ENCODE data around the gene MUSTN1. TPM values are rescaled to one million over a fixed set of nuclear protein-coding genes. Genes with fewer than 3 reads are reported as not detected.

The MUSTN1 gene
- total RNA-seq, 2 donors from 2014 or later: 3.2 to 4.2 TPM

- WGBS, 2 experiments (ENCODE audit: insufficient coverage in 1 of 2, insufficient read length in 1 of 2): 90% methylated on average over 8 to 12 of the region's 12 CpGs
- Mint-ChIP-seq H3K9me3 (no peaks in the 10 kb centered on the region), H3K4me1 (no peaks in the 10 kb centered on the region), H3K27me3 (ENCODE audit: insufficient read depth) (no peaks in the 10 kb centered on the region), H3K36me3 (ENCODE audit: low read depth) (no peaks in the 10 kb centered on the region), H3K27ac (no peak overlapping the region), H3K4me3 (no peak overlapping the region)
- no peaks in the 10 kb centered on the region for H3K9me3 ChIP-seq (ENCODE audit: control insufficient read depth, low read length)
- TF ChIP-seq CTCF (conservative IDR thresholded peaks at IDR 0.05): no peak
- no peaks in the 10 kb centered on the region for H3K4me1 ChIP-seq (ENCODE audit: control insufficient read depth, insufficient read depth, low read length)
- no peak overlapping the region for H3K9ac ChIP-seq (ENCODE audit: extremely low read depth, low read length, poor library complexity, severe bottlenecking)
- H3K4me3 ChIP-seq (ENCODE audit: low read length): no peak overlapping the region
- H3K27me3 ChIP-seq (ENCODE audit: control insufficient read depth, insufficient read depth, low read length, poor library complexity, severe bottlenecking): no peaks in the 10 kb centered on the region
- no peaks in the 10 kb centered on the region for H3K36me3 ChIP-seq (ENCODE audit: control insufficient read depth, insufficient read depth, low read length)
- no peak overlapping the region for H3K27ac ChIP-seq (ENCODE audit: low read depth, low read length)
- DNase-seq: no peak
These were observed 43.5 kb downstream of the MUSTN1 start for GRCh38 chr3:52791366-52791765.

DNA sequence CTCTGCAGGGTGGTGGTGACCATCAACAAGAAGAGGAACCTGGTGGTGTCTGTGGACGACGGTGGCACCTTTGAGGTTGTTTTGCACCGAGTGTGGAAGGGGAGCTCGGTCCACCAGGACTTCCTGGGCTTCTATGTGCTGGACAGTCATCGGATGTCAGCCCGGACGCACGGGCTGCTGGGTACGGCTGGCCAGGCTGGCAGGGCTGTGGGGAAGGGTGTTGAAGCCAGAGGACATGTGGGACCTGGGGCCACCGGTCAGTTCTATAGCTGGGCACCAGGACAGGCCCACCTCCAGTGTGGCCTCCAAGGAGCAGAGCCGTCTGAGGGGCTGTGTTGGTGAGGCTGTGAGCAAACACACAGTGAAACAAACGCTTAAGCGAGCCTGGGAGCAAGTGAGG lies 44.1 kb downstream of the MUSTN1 start:
- no peaks in the 10 kb centered on the region for H3K36me3 Mint-ChIP-seq (ENCODE audit: low read depth)
- no peak for TF ChIP-seq CTCF (conservative IDR thresholded peaks at IDR 0.05)
- DNase-seq: no peak
- H3K27ac Mint-ChIP-seq: no peak overlapping the region
- H3K27me3 Mint-ChIP-seq (ENCODE audit: insufficient read depth): no peaks in the 10 kb centered on the region
- Histone ChIP-seq H3K36me3 (ENCODE audit: control insufficient read depth, insufficient read depth, low read length) (no peaks in the 10 kb centered on the region), H3K9me3 (ENCODE audit: control insufficient read depth, low read length) (no peaks in the 10 kb centered on the region), H3K9ac (ENCODE audit: extremely low read depth, low read length, poor library complexity, severe bottlenecking) (no peak overlapping the region), H3K4me1 (ENCODE audit: control insufficient read depth, insufficient read depth, low read length) (no peaks in the 10 kb centered on the region), H3K4me3 (ENCODE audit: low read length) (no peak overlapping the region), H3K27ac (ENCODE audit: low read depth, low read length) (no peak overlapping the region), H3K27me3 (ENCODE audit: control insufficient read depth, insufficient read depth, low read length, poor library complexity, severe bottlenecking) (no peaks in the 10 kb centered on the region)
- 90 to 96% methylated on average over 9 to 13 of the region's 13 CpGs for WGBS, 2 experiments (ENCODE audit: insufficient coverage in 1 of 2, insufficient read length in 1 of 2)
- no peaks in the 10 kb centered on the region for H3K9me3 Mint-ChIP-seq
- H3K4me1 Mint-ChIP-seq: no peaks in the 10 kb centered on the region
- H3K4me3 Mint-ChIP-seq: no peak overlapping the region

DNA sequence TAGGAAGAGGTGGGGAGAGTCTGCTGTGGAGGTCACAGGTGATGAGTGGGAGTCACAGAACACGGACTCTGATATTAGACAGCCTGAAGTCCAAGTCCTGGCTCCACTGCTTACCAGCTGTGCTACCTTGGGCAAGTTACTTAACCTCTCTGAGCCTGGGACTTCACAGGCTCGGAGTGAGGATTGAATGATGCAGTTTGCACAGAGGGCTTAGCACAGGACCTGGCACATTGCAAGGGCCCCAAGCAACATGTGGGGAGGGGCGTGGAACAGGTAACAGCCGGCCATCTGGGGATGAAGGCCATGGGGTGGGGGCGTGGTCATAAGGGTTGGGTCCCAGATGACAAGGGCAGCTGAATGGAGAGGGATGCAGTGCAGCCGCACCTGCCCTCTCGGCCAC lies 44.5 kb downstream of the MUSTN1 start:
- Histone ChIP-seq H3K27ac (ENCODE audit: low read depth, low read length) (no peak overlapping the region), H3K4me3 (ENCODE audit: low read length) (no peak overlapping the region), H3K27me3 (ENCODE audit: control insufficient read depth, insufficient read depth, low read length, poor library complexity, severe bottlenecking) (no peaks in the 10 kb centered on the region), H3K36me3 (ENCODE audit: control insufficient read depth, insufficient read depth, low read length) (no peaks in the 10 kb centered on the region), H3K9me3 (ENCODE audit: control insufficient read depth, low read length) (no peaks in the 10 kb centered on the region), H3K9ac (ENCODE audit: extremely low read depth, low read length, poor library complexity, severe bottlenecking) (no peak overlapping the region), H3K4me1 (ENCODE audit: control insufficient read depth, insufficient read depth, low read length) (no peaks in the 10 kb centered on the region)
- Mint-ChIP-seq H3K9me3 (no peaks in the 10 kb centered on the region), H3K4me1 (no peaks in the 10 kb centered on the region), H3K36me3 (ENCODE audit: low read depth) (no peaks in the 10 kb centered on the region), H3K27me3 (ENCODE audit: insufficient read depth) (no peaks in the 10 kb centered on the region), H3K27ac (no peak overlapping the region), H3K4me3 (no peak overlapping the region)
- WGBS, 2 experiments (ENCODE audit: insufficient coverage in 1 of 2, insufficient read length in 1 of 2): 86 to 100% methylated on average over 3 to 7 of the region's 7 CpGs
- DNase-seq: no peak
- no peak for TF ChIP-seq CTCF (conservative IDR thresholded peaks at IDR 0.05)
